NK-92 (cell line): Measurements from ENCODE around the gene PHF13.
"Not testable (repeated sequence)": the region's sequence is repeated elsewhere in the genome, so short reads cannot be mapped to it uniquely, and the experiment has no call there.

ENCODE experiments used
- DNase-seq: peaks from one replicate; lab custom pipeline; 2025; ENCODE audit not compliant: unreplicated experiment; lab: John Stamatoyannopoulos, UW

Gene PHF13

GRCh38 chr1:6586404-6586816, 27.1 kb upstream of the PHF13 start:
- DNase-seq, result no peak

- DNase-seq, result no peak
These were observed 26.1 kb upstream of the PHF13 start for GRCh38 chr1:6587261-6588005.

GRCh38 chr1:6588128-6588892, 25.2 kb upstream of the PHF13 start:
- DNase-seq, result no peak

- DNase-seq, result no peak
These were observed 24.5 kb upstream of the PHF13 start for GRCh38 chr1:6588893-6589520.

- no peak for DNase-seq
These were observed 23.5 kb upstream of the PHF13 start for GRCh38 chr1:6590046-6590445.

GRCh38 chr1:6591222-6591621, 22.3 kb upstream of the PHF13 start:
- no peak for DNase-seq

GRCh38 chr1:6591644-6592043, 21.9 kb upstream of the PHF13 start:
- DNase-seq, result no peak

GRCh38 chr1:6592441-6592840, 21.1 kb upstream of the PHF13 start:
- DNase-seq, result no peak

GRCh38 chr1:6592865-6593593, 20.5 kb upstream of the PHF13 start:
- DNase-seq, result no peak

GRCh38 chr1:6593810-6594209, 19.7 kb upstream of the PHF13 start:
- no peak for DNase-seq

- DNase-seq, result no peak
These were observed 18.4 kb upstream of the PHF13 start for GRCh38 chr1:6594977-6595740.

GRCh38 chr1:6596351-6596750, 17.2 kb upstream of the PHF13 start:
- DNase-seq, result no peak

- DNase-seq, result no peak
These were observed 16.4 kb upstream of the PHF13 start for GRCh38 chr1:6596886-6597776.

GRCh38 chr1:6597777-6598131, 15.8 kb upstream of the PHF13 start:
- DNase-seq, result no peak

GRCh38 chr1:6599141-6599975, 14.2 kb upstream of the PHF13 start:
- DNase-seq, result no peak

- not testable (repeated sequence) for DNase-seq
These were observed 13.5 kb upstream of the PHF13 start for GRCh38 chr1:6599991-6600390.

GRCh38 chr1:6600410-6601048, 13.0 kb upstream of the PHF13 start:
- no peak for DNase-seq
